Activated naive CD4-positive, alpha-beta T cell (primary cell): ENCODE data around the gene MYLK.
"Not testable (repeated sequence)": the region's sequence is repeated elsewhere in the genome, so short reads cannot be mapped to it uniquely, and the experiment has no call there.

Experiments used
- DNase-seq, 4 experiments: peaks; one replicate each; lab custom pipeline; 2025; lab: John Stamatoyannopoulos, UW

Gene MYLK

GRCh38 chr3:123745184-123745855 is 138.8 kb downstream of the MYLK start:
- DNase-seq: no peak

GRCh38 chr3:123744064-123744463 is 140.1 kb downstream of the MYLK start:
- no peak for DNase-seq

- DNase-seq: no peak
Observed at GRCh38 chr3:123743121-123743520, 141.0 kb downstream of the MYLK start.

DNA sequence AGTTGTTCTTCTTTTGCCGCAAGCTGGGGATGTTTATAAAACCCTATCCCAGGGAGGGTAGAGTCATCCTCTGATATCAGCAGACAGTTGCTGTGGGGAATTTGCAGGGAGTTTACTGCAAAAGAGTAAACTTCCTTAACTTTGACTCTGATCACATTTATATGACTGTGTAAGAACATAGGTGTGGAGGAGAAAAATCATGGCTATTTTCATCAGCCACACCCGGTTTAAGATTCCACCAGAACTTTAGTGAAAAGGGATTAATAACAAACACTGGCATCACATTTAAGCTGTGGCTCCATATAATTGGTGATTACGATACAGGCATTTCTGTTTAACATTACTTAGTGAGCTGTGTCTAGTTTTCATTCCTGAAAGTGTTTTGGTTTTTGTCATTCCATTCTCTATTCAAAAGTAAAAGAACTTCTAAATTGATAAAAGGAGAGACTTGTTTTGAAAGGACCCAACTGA is 143.1 kb downstream of the MYLK start:
- no peak for DNase-seq

- DNase-seq: no peak
Observed at GRCh38 chr3:123740391-123740822, 143.7 kb downstream of the MYLK start.

DNA sequence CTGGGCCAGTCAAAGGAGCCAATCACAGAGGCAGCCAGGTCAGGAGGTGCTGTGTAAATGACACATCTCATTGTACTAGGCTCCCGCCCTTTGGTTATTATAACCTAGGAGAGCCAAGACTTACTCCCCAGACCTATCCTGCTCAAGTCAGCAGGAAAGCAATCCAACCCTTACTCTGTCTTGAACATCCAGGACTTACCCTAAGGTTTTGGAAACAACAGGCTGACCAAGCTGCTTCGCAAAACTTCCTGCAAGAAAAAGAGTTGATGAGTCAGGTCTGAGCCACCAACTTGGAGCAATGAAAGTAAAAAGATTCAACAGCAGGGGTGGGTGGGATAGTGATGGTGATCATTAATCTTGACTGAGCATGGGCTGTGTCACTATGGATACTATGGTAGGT is 144.4 kb downstream of the MYLK start:
- no peak for DNase-seq

- no peak for DNase-seq
Observed at GRCh38 chr3:123739106-123739505, 145.0 kb downstream of the MYLK start.

DNA sequence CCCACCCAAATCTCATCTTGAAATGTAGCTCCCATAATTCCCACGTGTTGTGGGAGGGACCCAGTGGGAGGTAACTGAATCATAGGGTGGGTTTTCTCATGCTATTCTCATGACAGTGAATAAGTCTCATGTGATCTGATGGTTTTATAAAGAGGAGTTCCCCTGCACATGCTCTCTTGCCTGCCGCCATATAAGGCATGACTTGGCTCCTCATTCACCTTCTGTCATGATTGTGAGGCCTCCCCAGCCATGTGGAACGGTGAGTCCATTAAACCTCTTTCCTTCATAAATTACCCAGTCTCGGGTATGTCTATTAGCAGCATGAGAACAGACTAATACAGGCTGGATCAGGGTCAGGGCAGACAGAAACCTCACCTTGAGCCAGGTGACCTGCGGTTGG is 145.6 kb downstream of the MYLK start:
- DNase-seq: not testable (repeated sequence)

DNA sequence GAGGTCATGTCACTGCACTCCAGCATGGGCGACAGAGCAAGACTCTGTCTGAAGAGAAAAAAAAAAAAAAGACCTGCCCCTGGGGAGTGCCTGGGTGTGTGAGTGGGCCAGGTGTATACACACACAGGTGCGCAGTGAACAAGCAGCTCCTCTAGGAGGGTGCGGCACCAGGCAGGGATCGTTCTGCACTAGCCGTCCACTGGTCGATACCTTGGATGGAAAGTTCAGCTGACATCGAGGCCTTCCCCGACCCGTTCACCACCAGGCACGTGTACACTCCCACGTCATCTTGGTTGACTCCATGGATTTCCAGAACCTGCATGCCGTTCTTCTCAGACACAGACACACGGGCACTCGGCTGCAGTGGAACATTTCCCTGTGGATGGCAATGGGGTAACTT is 147.0 kb downstream of the MYLK start:
- DNase-seq: no peak

GRCh38 chr3:123735456-123735855 is 148.7 kb downstream of the MYLK start:
- no peak for DNase-seq

DNA sequence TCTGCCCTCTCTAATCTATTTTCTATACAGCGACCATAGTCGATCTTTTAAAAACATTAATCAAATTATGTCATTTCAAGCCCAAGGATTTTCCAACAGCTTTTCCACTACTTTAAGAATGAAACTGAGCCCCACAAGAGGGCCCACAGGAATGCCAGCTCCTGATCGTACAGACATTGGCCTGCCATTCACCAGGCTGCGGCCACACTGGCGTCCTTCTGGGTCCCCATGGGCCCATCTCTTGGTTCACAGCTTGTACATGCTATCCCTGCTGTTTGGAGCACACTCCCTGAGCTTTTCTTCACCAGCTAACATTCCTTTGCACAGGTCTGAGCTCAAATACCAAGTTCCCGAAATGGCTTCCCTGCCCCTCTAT is 149.6 kb downstream of the MYLK start:
- no peak for DNase-seq

DNA sequence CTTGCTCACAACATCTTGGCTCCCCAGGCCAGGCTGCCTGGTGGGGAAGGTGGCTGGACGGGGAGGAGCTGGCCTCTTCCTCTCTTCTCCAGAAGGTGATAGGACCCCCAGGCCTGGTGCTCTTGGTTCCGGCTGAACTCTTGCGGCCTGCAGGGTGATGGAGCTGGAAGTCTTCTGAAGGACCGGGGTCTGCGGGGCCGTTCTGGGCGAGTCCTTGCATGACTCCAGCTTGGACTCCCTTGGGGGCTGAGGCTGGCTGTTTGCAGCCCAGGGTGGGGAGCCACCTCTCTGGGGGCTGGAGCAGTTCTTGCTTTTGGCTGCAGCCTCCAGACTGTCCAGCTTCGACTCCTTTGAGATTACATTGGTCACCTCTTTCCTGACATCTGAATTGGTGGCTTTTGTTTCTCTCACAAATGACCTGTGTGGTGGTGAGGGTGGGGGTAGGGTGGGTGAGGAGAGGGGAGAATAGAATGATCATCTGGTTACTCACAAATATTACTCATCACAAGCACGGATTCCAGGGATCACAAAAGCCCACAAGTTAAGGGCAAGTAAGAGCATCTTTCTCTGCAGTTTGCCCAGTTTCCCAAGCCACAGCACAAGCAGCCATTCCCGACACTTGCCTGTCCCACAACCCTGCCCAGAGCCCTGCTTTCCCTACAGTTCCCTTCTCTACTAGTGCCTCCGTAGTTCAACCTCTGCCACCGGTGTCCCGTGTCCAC is 150.2 kb downstream of the MYLK start:
- no peak for DNase-seq

GRCh38 chr3:123733341-123733740 is 150.8 kb downstream of the MYLK start:
- no peak for DNase-seq

DNA sequence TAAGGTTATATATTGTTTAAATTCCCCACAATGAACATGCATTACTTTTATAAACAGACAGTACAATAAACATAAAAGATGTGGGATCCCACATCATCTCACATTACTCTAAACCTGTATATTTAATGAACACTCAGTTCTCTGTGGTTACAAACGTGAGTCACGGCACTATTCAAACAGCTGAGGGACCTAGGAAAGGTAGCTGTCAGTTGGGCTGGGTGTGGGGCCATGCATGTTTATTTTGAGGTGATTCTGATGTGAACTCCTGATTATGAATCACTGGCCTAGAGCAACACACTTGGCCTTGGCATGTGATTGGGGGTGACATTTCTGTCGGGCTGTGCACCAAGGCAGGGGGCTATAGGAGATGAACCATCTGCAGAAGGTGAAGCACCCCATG is 151.7 kb downstream of the MYLK start:
- DNase-seq: no peak

GRCh38 chr3:123730829-123731228 is 153.3 kb downstream of the MYLK start:
- no peak for DNase-seq

DNA sequence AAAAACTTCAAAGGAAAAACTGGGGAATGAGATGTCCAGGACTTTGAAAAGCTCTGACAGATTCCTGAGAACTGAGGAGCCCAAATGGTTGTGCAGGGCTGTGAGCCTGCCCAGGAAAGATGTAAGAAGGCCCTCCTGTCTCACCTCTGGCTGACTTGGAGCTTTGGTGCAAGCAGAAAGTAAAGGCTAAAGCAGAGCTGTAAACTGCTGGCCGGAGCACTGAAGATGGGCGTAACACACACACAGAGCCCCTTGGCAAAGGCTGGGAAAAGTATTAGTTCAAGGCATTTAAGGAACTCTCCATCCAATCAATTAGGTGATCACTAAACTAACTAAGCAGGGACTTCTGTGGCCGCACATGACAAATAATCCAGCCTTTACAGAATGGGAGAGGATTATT is 155.1 kb downstream of the MYLK start:
- no peak for DNase-seq

- DNase-seq: no peak
Observed at GRCh38 chr3:123728014-123728413, 156.1 kb downstream of the MYLK start.

DNA sequence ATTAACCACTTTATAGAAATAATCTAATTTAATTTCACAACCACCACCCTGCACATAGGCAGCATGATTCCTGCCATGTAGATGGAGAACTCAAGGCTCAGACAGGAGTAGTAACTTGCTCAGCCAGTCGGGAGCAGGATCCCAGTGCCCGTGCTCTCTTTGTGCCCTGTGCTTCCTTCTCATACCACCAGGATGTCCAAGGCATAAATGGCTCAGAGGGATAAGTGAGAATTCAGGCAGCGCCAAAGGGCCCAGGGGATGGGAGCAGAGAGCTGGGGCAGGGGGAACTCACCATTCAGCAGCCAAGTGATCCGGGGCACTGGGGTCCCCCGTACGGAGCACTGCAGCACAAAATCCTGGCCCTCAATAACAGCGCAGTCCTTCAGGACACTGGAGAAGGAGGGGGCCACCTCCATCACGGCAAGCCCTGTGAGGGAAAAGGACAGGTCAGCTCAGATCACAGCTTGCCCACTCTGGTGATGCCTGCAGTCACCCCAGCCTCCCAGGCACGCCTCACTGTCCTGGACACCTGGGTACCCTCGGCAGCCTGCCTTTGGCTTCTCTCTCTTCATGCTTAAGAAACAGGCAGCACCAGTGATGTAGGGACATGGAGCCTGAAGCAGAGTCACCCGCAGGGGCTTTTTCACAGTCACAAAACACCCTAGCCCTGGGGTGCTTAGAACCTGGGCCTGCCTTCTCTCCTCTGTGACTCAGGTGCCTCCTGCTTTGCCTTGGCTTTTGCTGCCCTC is 158.3 kb downstream of the MYLK start:
- no peak for DNase-seq

DNA sequence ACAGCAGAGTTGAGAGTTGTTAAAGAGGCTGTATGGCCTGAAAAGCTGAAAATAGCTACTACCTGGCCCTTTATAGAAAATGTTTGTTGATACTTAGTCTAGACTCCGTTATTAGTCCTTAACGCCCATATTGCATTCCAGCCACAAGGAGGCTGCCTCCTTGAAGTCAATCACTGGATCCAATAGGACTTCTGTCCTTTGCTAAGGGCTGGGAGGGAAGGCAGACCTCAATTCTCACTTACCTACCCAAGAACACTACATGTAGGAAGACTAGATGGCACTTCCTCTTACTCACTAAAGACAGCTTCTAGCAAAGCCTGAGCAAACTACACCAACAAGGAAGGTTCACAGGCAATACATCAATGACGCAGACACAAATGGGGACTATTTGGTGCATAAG is 159.8 kb downstream of the MYLK start:
- DNase-seq: no peak

DNA sequence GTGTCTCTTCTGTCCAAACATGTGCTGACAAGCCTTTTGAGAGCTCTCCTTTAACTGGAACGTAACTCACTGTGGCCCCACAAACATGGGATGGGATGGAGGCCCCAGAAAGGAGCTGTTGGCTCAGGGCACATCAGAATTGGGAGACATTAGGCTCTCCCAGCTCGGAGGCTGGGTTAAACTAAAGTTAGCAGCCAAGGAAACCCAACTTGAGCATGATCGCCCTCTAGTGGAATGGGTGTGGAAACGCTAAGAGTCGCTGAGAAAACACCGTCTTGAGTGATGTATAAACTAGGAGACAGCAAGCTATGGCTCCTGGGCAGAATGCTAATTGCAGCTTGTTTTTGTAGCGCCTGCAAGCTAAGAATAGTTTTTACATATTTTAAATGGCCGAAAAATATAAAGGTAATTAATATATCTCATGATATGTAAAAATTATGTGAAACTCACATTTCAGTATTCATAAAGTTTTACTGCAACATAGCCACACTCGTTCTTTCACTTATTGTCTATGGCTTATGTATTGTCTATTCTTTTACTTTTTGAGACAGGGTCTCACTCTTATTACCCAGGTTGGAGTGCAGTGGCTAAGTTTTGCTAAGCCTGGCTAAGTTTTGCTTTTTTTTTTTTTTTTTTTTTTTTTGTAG is 160.5 kb downstream of the MYLK start:
- no peak for DNase-seq

DNA sequence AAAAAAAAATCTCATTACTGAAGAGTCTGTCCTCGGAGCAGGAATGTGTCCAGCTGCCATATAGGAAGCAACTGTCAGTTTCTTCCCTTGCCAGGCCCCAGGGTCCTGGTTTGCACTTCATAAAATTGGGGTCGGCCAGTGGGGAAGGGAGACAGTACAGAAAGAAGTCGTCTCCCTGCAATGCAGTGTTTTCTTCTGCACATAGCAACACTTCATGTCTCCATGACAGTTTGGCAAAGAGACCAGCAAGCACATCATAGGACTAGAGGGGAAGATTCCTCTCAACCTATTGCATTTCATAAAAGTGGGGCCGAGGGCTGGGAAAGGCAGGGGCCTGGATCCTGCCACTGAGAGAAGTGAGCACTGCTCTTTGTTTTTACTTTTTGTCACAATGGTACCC is 161.1 kb downstream of the MYLK start:
- DNase-seq: no peak

DNA sequence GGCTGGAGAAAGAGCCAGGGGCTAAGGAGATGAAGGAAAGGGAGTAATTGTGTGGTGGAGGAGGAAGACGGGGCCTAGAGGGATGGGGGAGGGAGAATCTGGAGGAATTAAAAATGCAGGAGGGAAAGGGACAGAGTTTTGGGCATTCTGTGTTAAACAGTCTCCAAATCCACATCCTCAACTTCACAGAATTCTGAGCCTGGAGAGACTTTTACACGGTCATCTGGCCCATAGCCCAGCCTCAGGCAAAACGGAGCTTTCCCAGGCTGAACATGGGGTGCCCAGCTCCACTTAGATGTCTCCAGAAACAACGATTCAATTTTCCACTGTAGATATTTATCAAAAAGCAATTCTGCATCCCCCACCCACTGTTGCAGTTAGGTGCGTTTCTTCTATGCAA is 161.7 kb downstream of the MYLK start:
- no peak for DNase-seq

- no peak for DNase-seq
Observed at GRCh38 chr3:123722021-123722420, 162.1 kb downstream of the MYLK start.
